Testis (tissue), 2 donors: ENCODE data around the gene CABP4.

Experiments used
- CTCF ChIP-seq, 3 experiments: fragments of 450-650 bp in 2 of 3; fragments of 200-600 bp in 1 of 3; sonication (generic) in 1 of 3; IDR thresholded peaks; one replicate each; pipeline ENCODE4 v1.5.1; 2016 to 2019; ENCODE audit warnings: antibody characterized with exemption in 3 of 3, mild to moderate bottlenecking in 2 of 3, moderate library complexity in 1 of 3
- POLR2A ChIP-seq: fragments of 450-650 bp; IDR thresholded peaks from one replicate; pipeline ENCODE4 v1.6.1; 2017; ENCODE audit warnings: antibody characterized with exemption, mild to moderate bottlenecking, moderate library complexity

GRCh38 chr11:67490727-67491065 lies 35.5 kb downstream of the CABP4 start:
- no peak for TF ChIP-seq POLR2A
- no peak for TF ChIP-seq CTCF (IDR thresholded peaks at IDR 0.05)
